ENCODE data around the gene RALGPS2. TPM values are rescaled to one million over a fixed set of nuclear protein-coding genes. Genes with fewer than 3 reads are reported as not detected.

The RALGPS2 gene
- total and polyA plus RNA-seq, 2 of the 8 experiments (the other 6 are each of a cell fraction or from before 2014, with no cell fraction given), result 6.7 to 38.0 TPM

DNA sequence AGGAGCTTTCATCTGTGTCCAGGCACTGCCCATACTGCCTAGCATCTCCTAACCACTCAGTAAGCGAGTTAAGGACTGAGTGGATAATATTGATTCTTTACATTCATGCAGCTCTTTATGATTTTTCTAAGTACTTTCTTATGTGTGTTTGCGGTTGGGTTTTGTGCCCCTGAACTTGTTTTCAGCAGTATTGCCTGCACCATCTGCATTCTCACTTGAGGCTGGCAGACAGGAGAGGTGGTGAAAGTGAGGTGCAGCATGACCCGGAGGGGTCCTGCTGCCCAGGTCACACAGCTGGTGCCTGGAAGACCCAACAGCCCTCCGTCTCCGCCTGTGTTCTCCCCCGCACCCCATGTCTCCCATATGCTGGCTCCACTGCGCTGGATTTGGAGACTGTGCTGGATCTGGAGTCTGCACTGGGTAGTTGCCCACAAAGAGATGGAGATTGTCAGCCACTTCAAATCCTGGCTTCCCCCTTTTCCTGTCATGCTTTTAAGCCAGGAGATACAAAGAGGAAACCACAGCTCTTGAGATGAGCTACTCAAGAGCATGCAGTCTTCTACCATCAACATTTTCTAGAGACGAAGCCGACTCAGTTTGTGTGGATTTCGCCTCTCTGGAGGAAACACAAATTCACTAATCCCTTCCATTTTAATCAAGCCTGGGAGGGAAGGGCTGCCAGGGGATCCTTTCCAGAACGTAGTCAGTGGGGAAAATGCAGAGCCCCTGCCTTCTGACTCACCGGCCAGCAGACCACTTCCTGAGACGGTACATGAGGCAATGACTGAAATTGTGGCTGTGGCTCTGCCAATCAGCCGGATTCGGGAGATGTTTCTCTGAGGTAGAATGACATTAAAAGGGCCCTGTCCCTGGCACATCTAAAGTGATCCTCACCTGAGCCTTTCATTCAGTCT is 217.5 kb downstream of the RALGPS2 start:
- Histone ChIP-seq H3K79me1 (ENCODE audit: low read depth, low read length) (no peaks in the 10 kb centered on the region), H4K20me1 (replicated peaks in 1 of 2; ENCODE audit: control insufficient read depth in 1 of 2, insufficient read depth in 2 of 2, low read length in 2 of 2) (no peaks in the 10 kb centered on the region), H3K56ac (replicated peaks; ENCODE audit: insufficient read length, low read depth, low read length) (no peak overlapping the region), H4K91ac (replicated peaks; ENCODE audit: insufficient read length, low read length) (no peak overlapping the region), H3K18ac (ENCODE audit: extremely low read depth, low read length) (no peak overlapping the region), H2AK5ac (ENCODE audit: low read depth, low read length) (no peak overlapping the region), H3K14ac (ENCODE audit: insufficient read length) (no peak overlapping the region), H3K27me3 (replicated peaks in 1 of 4; ENCODE audit: control insufficient read depth in 3 of 4, extremely low read depth in 1 of 4, insufficient read depth in 3 of 4, low read length in 3 of 4) (no peaks in the 10 kb centered on the region), H3K36me3 (ENCODE audit: control insufficient read depth in 2 of 4, insufficient read depth in 4 of 4, low read length in 3 of 4) (no peaks in the 10 kb centered on the region), H4K8ac (ENCODE audit: extremely low read depth, insufficient read depth, low read length) (no peak overlapping the region), H3K4me3 (ENCODE audit: extremely low read depth in 1 of 4, insufficient read depth in 2 of 4, low read depth in 3 of 4, low read length in 4 of 4) (no peak overlapping the region), H2BK12ac (ENCODE audit: low read depth, low read length) (no peak overlapping the region), H2BK20ac (ENCODE audit: low read length) (no peak overlapping the region), H2BK5ac (ENCODE audit: low read depth, low read length) (no peak overlapping the region), H3K4ac (replicated peaks; ENCODE audit: insufficient read length, low read depth, low read length) (no peak overlapping the region), H2AFZ (ENCODE audit: low read length) (no peak overlapping the region; the same call in 1 of the 2 replicates), H3K23ac (ENCODE audit: insufficient read length) (no peak overlapping the region), H3K9ac (replicated peaks in 1 of 4; ENCODE audit: extremely low read depth in 1 of 4, low read depth in 3 of 4, low read length in 3 of 4) (no peak overlapping the region), H3K9me3 (ENCODE audit: insufficient read depth in 2 of 2, low read depth in 1 of 2, low read length in 1 of 2) (no peaks in the 10 kb centered on the region), H3K79me2 (ENCODE audit: control insufficient read depth in 1 of 2, insufficient read depth in 2 of 2, low read length in 2 of 2) (no peaks in the 10 kb centered on the region), H3K4me2 (ENCODE audit: insufficient read depth in 1 of 2, low read depth in 2 of 2, low read length in 2 of 2) (no peak overlapping the region), H2BK15ac (ENCODE audit: low read length) (no peak overlapping the region), H3K27ac (ENCODE audit: low read depth, low read length) (no peak overlapping the region), H2BK120ac (replicated peaks; ENCODE audit: low read depth, low read length) (no peak overlapping the region), H3K23me2 (ENCODE audit: low read depth, low read length) (0 out of 2 replicates have a peak, but pooled peaks cover 2% of the 10 kb centered on the region), H4K5ac (ENCODE audit: insufficient read length, low read depth, low read length) (no peak overlapping the region), H3K4me1 (replicated peaks in 1 of 4; ENCODE audit: control insufficient read depth in 3 of 4, insufficient read depth in 4 of 4, low read length in 3 of 4) (peaks cover 0 to 7% (median 2%) of the 10 kb centered on the region in 4 experiments; a peak in 3 of 7 replicates)
- POLR2A ChIA-PET (ENCODE audit: partially characterized antibody), result interaction anchor here (1.2 to 1.4 kb wide), 2 partner anchors 8 to 9 kb away, joined by 3 read pairs; no protein-coding TSS in a partner anchor
- 90% methylated on average over 15 of the region's 15 CpGs; no CpG with 5 or more reads in 1 of the 2 experiments for WGBS, 2 experiments (ENCODE audit: extremely low coverage in 1 of 2, insufficient coverage in 1 of 2, insufficient read length in 1 of 2, insufficient replicate concordance in 2 of 2, low coverage in 1 of 2, low lambda C conversion rate in 2 of 2, missing lambda C conversion rate in 1 of 2)
- DNase-seq (ENCODE audit: low read depth in 1 of 2, low spot score in 2 of 2) (peak in 1 of 2 experiments; percentile 31), FAIRE-seq (no peak)
- TF ChIP-seq RXRA (IDR thresholded peaks at IDR 0.05; ENCODE audit: insufficient read depth, low read depth, low read length) (no peak), EP300 (IDR thresholded peaks at IDR 0.05; ENCODE audit: borderline replicate concordance in 1 of 2, low read depth in 2 of 2, low read length in 2 of 2) (no peak), SP4 (IDR thresholded peaks at IDR 0.05; ENCODE audit: low read length) (no peak), JUN (IDR thresholded peaks at IDR 0.05; ENCODE audit: low read depth, low read length) (no peak), SIRT6 (IDR thresholded peaks at IDR 0.05; ENCODE audit: low read length) (no peak), BRCA1 (IDR thresholded peaks at IDR 0.05; ENCODE audit: low read depth, low read length) (no peak), TEAD4 (IDR thresholded peaks at IDR 0.05; ENCODE audit: low read depth, low read length) (no peak), ASH2L (IDR thresholded peaks at IDR 0.05; ENCODE audit: low read length) (no peak), BCL11A (IDR thresholded peaks at IDR 0.05; ENCODE audit: low read depth in 2 of 2, low read length in 2 of 2) (no peak), HDAC6 (IDR thresholded peaks at IDR 0.05; ENCODE audit: low read depth, low read length) (no peak), SIX5 (IDR thresholded peaks at IDR 0.05; ENCODE audit: low read depth, low read length) (no peak), EGR1 (IDR thresholded peaks at IDR 0.05; ENCODE audit: borderline replicate concordance, low read depth, low read length) (no peak), CHD1 (IDR thresholded peaks at IDR 0.05; ENCODE audit: low read depth, low read length) (no peak)
- CTCF ChIA-PET (ENCODE audit: partially characterized antibody), result interaction anchor here (0.6 to 1.8 kb wide), 4 partner anchors 9 to 563 kb away, joined by 3 to 5 read pairs (median 4); no protein-coding TSS in a partner anchor
